SU-DHL-6 (cell line): ENCODE results near the gene ACTL6A.

ENCODE experiments used
- H2AFZ ChIP-seq: fragments of 200-600 bp; sonication (generic); 2 replicates; pipeline ENCODE4 v1.6.1; 2014; ENCODE audit warnings: low read depth, mild to moderate bottlenecking, moderate library complexity, mixed read lengths, antibody characterized with exemption, low read length; ENCODE audit not compliant: severe bottlenecking
- H3F3A ChIP-seq: fragments of 200-600 bp; shearing (Covaris generic); 2 replicates; pipeline ENCODE4 v1.6.0; 2016; ENCODE audit warnings: antibody characterized with exemption, mild to moderate bottlenecking; ENCODE audit not compliant: insufficient read depth
- H3K27ac ChIP-seq: fragments of 200-600 bp; sonication (generic); 2 replicates; pipeline ENCODE4 v1.5.1; 2016; ENCODE audit warnings: low read depth, mild to moderate bottlenecking, low read length, moderate library complexity, mixed read lengths
- H3K27me3 ChIP-seq: fragments of 200-600 bp; sonication (generic), shearing (Covaris generic); 2 replicates; pipeline ENCODE4 v1.6.0; 2014; ENCODE audit warnings: mild to moderate bottlenecking, low read length
- H3K36me3 ChIP-seq: fragments of 200-600 bp; sonication (generic); 2 replicates; pipeline ENCODE4 v1.6.1; 2014; ENCODE audit warnings: mild to moderate bottlenecking, low read length, mixed read lengths
- H3K4me2 ChIP-seq: fragments of 300-600, 200-600 bp; shearing (Covaris generic), sonication (generic); 2 replicates; pipeline ENCODE4 v1.6.0; 2014; ENCODE audit warnings: low read length, low read depth, mild to moderate bottlenecking; ENCODE audit not compliant: poor library complexity, severe bottlenecking
- H3K4me3 ChIP-seq: fragments of 200-600 bp; sonication (generic); 2 replicates; pipeline ENCODE4 v1.5.1; 2014; ENCODE audit warnings: antibody characterized with exemption, low read length, mild to moderate bottlenecking, mixed read lengths; ENCODE audit not compliant: insufficient read depth, poor library complexity, severe bottlenecking
- H3K79me2 ChIP-seq: fragments of 200-600 bp; sonication (generic); 2 replicates; pipeline ENCODE4 v1.6.1; 2014; ENCODE audit warnings: mild to moderate bottlenecking, low read length, moderate library complexity; ENCODE audit not compliant: insufficient read depth
- H3K9ac ChIP-seq: fragments of 200-600 bp; sonication (generic); 2 replicates; pipeline ENCODE4 v1.7.0; 2014; ENCODE audit warnings: mild to moderate bottlenecking, low read length
- H3K9me2 ChIP-seq: fragments of 200-600 bp; sonication (generic); replicated peaks from 2 replicates; pipeline ENCODE4 v1.6.1; 2014; ENCODE audit warnings: low read length; ENCODE audit not compliant: insufficient read depth
- H3K9me3 ChIP-seq: fragments of 200-600 bp; sonication (generic); 2 replicates; pipeline ENCODE4 v1.6.1; 2014; ENCODE audit warnings: low read length, mixed read lengths; ENCODE audit not compliant: insufficient read depth
- H4K20me1 ChIP-seq: fragments of 200-600 bp; sonication (generic); 2 replicates; pipeline ENCODE4 v1.6.1; 2014; ENCODE audit warnings: low read depth, mild to moderate bottlenecking, antibody characterized with exemption, low read length, moderate library complexity, mixed read lengths
- CTCF ChIP-seq: fragments of 200-600 bp; sonication (generic); IDR thresholded peaks from one replicate; pipeline ENCODE4 v1.5.1; 2017; ENCODE audit warnings: antibody characterized with exemption, mild to moderate bottlenecking, low read length, moderate library complexity; ENCODE audit not compliant: insufficient read depth, poor library complexity, severe bottlenecking
- EZH2phosphoT487 ChIP-seq: fragments of 200-600 bp; sonication (generic), shearing (Covaris generic); conservative IDR thresholded peaks from 2 replicates; pipeline ENCODE4 v1.6.1; 2018; ENCODE audit warnings: mild to moderate bottlenecking, antibody characterized with exemption, low read length, moderate library complexity, mixed read lengths

Gene ACTL6A

GRCh38 chr3:179536256-179536655, 26.5 kb upstream of the ACTL6A start:
- H3K4me2 ChIP-seq = no peak overlapping the region
- no peaks in the 10 kb centered on the region for H4K20me1 ChIP-seq
- H3F3A ChIP-seq = no peaks in the 10 kb centered on the region
- TF ChIP-seq EZH2phosphoT487 (no peak), CTCF (no peak)
- no peaks in the 10 kb centered on the region for H3K9me3 ChIP-seq
- H3K4me3 ChIP-seq = no peak overlapping the region
- H3K79me2 ChIP-seq = no peaks in the 10 kb centered on the region
- no peaks in the 10 kb centered on the region for H3K9me2 ChIP-seq
- no peaks in the 10 kb centered on the region for H3K36me3 ChIP-seq
- H3K27me3 ChIP-seq = no peaks in the 10 kb centered on the region
- H2AFZ ChIP-seq = no peak overlapping the region
- H3K9ac ChIP-seq = no peak overlapping the region
- H3K27ac ChIP-seq = no peak overlapping the region

GRCh38 chr3:179541094-179541493, 21.6 kb upstream of the ACTL6A start:
- Histone ChIP-seq H3F3A (no peaks in the 10 kb centered on the region), H3K4me3 (no peak overlapping the region), H3K4me2 (no peak overlapping the region), H3K9me3 (no peaks in the 10 kb centered on the region), H3K9ac (no peak overlapping the region), H3K27ac (no peak overlapping the region), H4K20me1 (no peaks in the 10 kb centered on the region), H3K36me3 (no peaks in the 10 kb centered on the region), H3K79me2 (no peaks in the 10 kb centered on the region), H3K9me2 (no peaks in the 10 kb centered on the region), H3K27me3 (no peaks in the 10 kb centered on the region), H2AFZ (no peak overlapping the region)
- TF ChIP-seq CTCF (no peak), EZH2phosphoT487 (no peak)

- H3K27me3 ChIP-seq = no peaks in the 10 kb centered on the region
- H3K36me3 ChIP-seq = no peaks in the 10 kb centered on the region
- H3K4me2 ChIP-seq = no peak overlapping the region
- no peaks in the 10 kb centered on the region for H3K9me2 ChIP-seq
- H3K9me3 ChIP-seq = no peaks in the 10 kb centered on the region
- H3K9ac ChIP-seq = no peak overlapping the region
- TF ChIP-seq CTCF = no peak
- no peak for TF ChIP-seq EZH2phosphoT487
- H3K27ac ChIP-seq = no peak overlapping the region
- no peak overlapping the region for H2AFZ ChIP-seq
- H3F3A ChIP-seq = no peaks in the 10 kb centered on the region
- H3K4me3 ChIP-seq = no peak overlapping the region
- H4K20me1 ChIP-seq = no peaks in the 10 kb centered on the region
- no peaks in the 10 kb centered on the region for H3K79me2 ChIP-seq
Observed at GRCh38 chr3:179541596-179541995, 21.1 kb upstream of the ACTL6A start.
